HepG2 (cell line): ENCODE data around the gene GARIN5A. TPM values are rescaled to one million over a fixed set of nuclear protein-coding genes. Genes with fewer than 3 reads are reported as not detected.

ENCODE experiments used
- ATAC-seq: fragments of 200-7000 bp; cut with Tn5 transposase; 3 replicates; pipeline ENCODE4 v1.9.1; 2020; ENCODE audit warnings: mild to moderate bottlenecking, moderate library complexity
- BruUV-seq: library from RNA; stranded (reverse); fragments of 400-500 nt; replicated peaks from 2 replicates; lab custom pipeline; 2021; lab: Mats Ljungman, UMichigan
- CTCF ChIA-PET: fragments of 300-600 bp; formaldehyde crosslinking; extraction: SDS; loops from one replicate; lab custom pipeline; 2021; ENCODE audit warnings: low total read pairs, inconsistent platforms, low intra/inter-chr PET ratio; lab: Yijun Ruan, JAX
- POLR2A ChIA-PET: fragments of 350-600 bp; sonication (Branson Sonifier 250); formaldehyde crosslinking; loops from one replicate; lab custom pipeline; 2020; ENCODE audit warnings: antibody characterized with exemption, inconsistent platforms; lab: Yijun Ruan, JAX
- DNase-seq: peaks from one replicate; pipeline ENCODE4 v3.0.0-alpha.2; 2015; ENCODE audit warnings: low spot score
- FAIRE-seq: peaks from 3 replicates; lab custom pipeline; 2011; peaks lifted over from hg19 to GRCh38; lab: Jason Lieb, UNC
- H2AFZ ChIP-seq: one replicate; pipeline ENCODE4 v1.6.1; 2011; ENCODE audit warnings: low read length, inconsistent platforms
- H3K27ac ChIP-seq: fragments of 300-600 bp; 3 replicates; pipeline ENCODE4 v1.8.0; 2011; ENCODE audit warnings: mixed run types, mild to moderate bottlenecking, mixed read lengths, low read length, inconsistent platforms; ENCODE audit not compliant: insufficient read depth; ENCODE audit errors: extremely low read length
- H3K27me3 ChIP-seq, 2 experiments: fragments of 200-600 bp in 1 of 2; 2 replicates in 1 of 2; 3 replicates in 1 of 2; pipeline versions ENCODE4 v1.6.0 to v1.8.0; 2011; ENCODE audit warnings: low read length in 2 of 2, mild to moderate bottlenecking in 2 of 2, moderate library complexity in 2 of 2, inconsistent platforms in 1 of 2; ENCODE audit not compliant: insufficient read depth in 2 of 2, control insufficient read depth in 1 of 2
- H3K36me3 ChIP-seq, 2 experiments: fragments of 200-600 bp in 1 of 2; replicated peaks in 1 of 2; 2 replicates in 1 of 2; 3 replicates in 1 of 2; pipeline versions ENCODE4 v1.5.1 to v1.8.0; 2011; ENCODE audit warnings: low read length in 2 of 2, inconsistent platforms in 1 of 2; ENCODE audit not compliant: insufficient read depth in 2 of 2, control insufficient read depth in 1 of 2
- H3K4me1 ChIP-seq: 2 replicates; pipeline ENCODE4 v1.5.1; 2012; ENCODE audit warnings: low read length, inconsistent platforms; ENCODE audit not compliant: insufficient read depth
- H3K4me2 ChIP-seq: 2 replicates; pipeline ENCODE4 v1.6.0; 2011; ENCODE audit warnings: low read depth, low read length, inconsistent platforms
- H3K4me3 ChIP-seq, 3 experiments: fragments of 200-600 bp in 1 of 3; sonication (generic), shearing (Covaris generic) in 1 of 3; replicated peaks in 1 of 3; 2 replicates each; pipeline ENCODE4 v1.5.1; 2011 to 2016; ENCODE audit warnings: low read length in 3 of 3, inconsistent platforms in 2 of 3, low read depth in 2 of 3, mild to moderate bottlenecking in 2 of 3, control low read depth in 1 of 3, mixed read lengths in 1 of 3; ENCODE audit not compliant: insufficient read depth in 1 of 3
- H3K79me2 ChIP-seq: one replicate; pipeline ENCODE4 v1.6.1; 2011; ENCODE audit warnings: low read length, inconsistent platforms; ENCODE audit not compliant: insufficient read depth
- H3K9ac ChIP-seq: 2 replicates; pipeline ENCODE4 v1.6.0; 2011; ENCODE audit warnings: mild to moderate bottlenecking, low read depth, low read length, inconsistent platforms; ENCODE audit not compliant: insufficient read depth
- H3K9me3 ChIP-seq: 2 replicates; pipeline ENCODE4 v1.5.1; 2012; ENCODE audit warnings: mild to moderate bottlenecking, low read length
- H4K20me1 ChIP-seq: 2 replicates; pipeline ENCODE4 v1.6.0; 2011; ENCODE audit warnings: inconsistent platforms, mild to moderate bottlenecking, low read length, moderate library complexity; ENCODE audit not compliant: insufficient read depth
- DDIT3 ChIP-seq: sonication (generic); formaldehyde crosslinking; IDR thresholded peaks from 2 replicates; pipeline ENCODE4 v1.4.0; 2020; ENCODE audit warnings: mild to moderate bottlenecking, missing genetic modification reagents
- GLI4 ChIP-seq: sonication (generic); formaldehyde crosslinking; IDR thresholded peaks from 2 replicates; pipeline ENCODE4 v1.5.1; 2020; ENCODE audit warnings: missing genetic modification reagents, mild to moderate bottlenecking, moderate library complexity, borderline replicate concordance
- GTF2F1 ChIP-seq: fragments of 150-350 bp; IDR thresholded peaks from 2 replicates; pipeline ENCODE4 v1.6.1; 2014; ENCODE audit warnings: low read length
- KDM1A ChIP-seq: IDR thresholded peaks from 2 replicates; pipeline ENCODE4 v1.6.1; 2016; ENCODE audit warnings: missing compliant biosample characterization
- LBX2 ChIP-seq: sonication (generic); formaldehyde crosslinking; IDR thresholded peaks from 2 replicates; pipeline ENCODE4 v1.5.0; 2020; ENCODE audit warnings: missing genetic modification reagents, mild to moderate bottlenecking, borderline replicate concordance
- SP5 ChIP-seq: IDR thresholded peaks from 2 replicates; pipeline ENCODE4 v1.6.1; 2016; ENCODE audit warnings: low read depth, borderline replicate concordance
- ZBTB25 ChIP-seq: IDR thresholded peaks from 2 replicates; pipeline ENCODE4 v1.6.1; 2018; ENCODE audit warnings: missing genetic modification reagents
- ZNF747 ChIP-seq: sonication (generic); formaldehyde crosslinking; IDR thresholded peaks from 2 replicates; pipeline ENCODE4 v1.8.1; 2023; ENCODE audit warnings: missing genetic modification reagents, mild to moderate bottlenecking, borderline replicate concordance
- ZNF782 ChIP-seq: sonication (generic); formaldehyde crosslinking; IDR thresholded peaks from 2 replicates; pipeline ENCODE4 v1.4.0; 2020; ENCODE audit warnings: missing genetic modification reagents, mild to moderate bottlenecking, borderline replicate concordance
- WGBS: methylation state at CpG from one replicate; pipeline ENCODE4 v1.1.6; 2017; ENCODE audit warnings: low lambda C conversion rate; 5-methylcytosine and 5-hydroxymethylcytosine counted together
- in situ Hi-C: cut with HindIII; loops from 2 replicates; pipeline ENCODE4 v1.10.0; 2017; ENCODE audit warnings: low pct_unique_long_range_greater_than_20kb; ENCODE audit not compliant: extremely low pct_ligation_motif_present
- intact Hi-C: fragments of 100-400 bp; cut with micrococcal nuclease; formaldehyde crosslinking; loops from one replicate; pipeline ENCODE4 v1.10.0; 2022; ENCODE audit not compliant: unreplicated experiment
- polyA plus RNA-seq, 8 experiments: library from polyadenylated mRNA; depleted of rRNA in 3 of 8; stranded (reverse) in 7 of 8; unstranded in 1 of 8; fragments of >200 nt; fragmentation: Illumina TruSeq in 4 of 8; extraction: Trizol in 4 of 8; gene quantifications; 2 replicates each; pipeline versions ENCODE4 v1.2.1 to v1.2.3, GENCODE V29; 2011 to 2016; ENCODE audit warnings: low read depth in 4 of 8, missing spikeins in 1 of 8, mixed read lengths in 1 of 8; ENCODE audit not compliant: insufficient read depth in 1 of 8
- total RNA-seq, 5 experiments: library from RNA; depleted of rRNA; stranded (reverse); fragments of >200 nt; fragmentation: Illumina TruSeq; extraction: Trizol; gene quantifications; 2 replicates each; pipeline ENCODE4 v1.2.3, GENCODE V29; 2016; ENCODE audit warnings: low read depth in 1 of 5

Gene GARIN5A
- total and polyA plus RNA-seq, 2 of the 13 experiments (the other 11 are each of a cell fraction or from before 2014, with no cell fraction given), result not detected

GRCh38 chr19:50437862-50438449 lies 38.7 kb downstream of the GARIN5A start:
- no peak overlapping the region for H3K9ac ChIP-seq
- ChIA-PET CTCF (no interaction called here), POLR2A (no interaction called here)
- no peaks in the 10 kb centered on the region; the same call in 1 of the 2 replicates for H3K4me1 ChIP-seq
- H2AFZ ChIP-seq, result no peak overlapping the region
- in situ Hi-C loops, result no loop called here
- WGBS, result 24% methylated on average over 5 of the region's 5 CpGs
- no peaks in the 10 kb centered on the region for H3K79me2 ChIP-seq
- intact Hi-C loops, result no loop called here
- ATAC-seq, result no peak
- H3K36me3 ChIP-seq, result no peaks in the 10 kb centered on the region
- no peak overlapping the region for H3K4me3 ChIP-seq
- FAIRE-seq, result no peak
- H3K9me3 ChIP-seq, result no peaks in the 10 kb centered on the region
- DNase-seq, result no peak
- no peak for TF ChIP-seq ZBTB25 (CRISPR knock-in tag)
- no peak for TF ChIP-seq SP5 (CRISPR knock-in tag)
- no peak for TF ChIP-seq KDM1A (CRISPR knock-in tag)
- TF ChIP-seq LBX2 (CRISPR knock-in tag), result no peak
- no peak for TF ChIP-seq ZNF747
- H3K27ac ChIP-seq, result no peak overlapping the region
- H4K20me1 ChIP-seq, result no peaks in the 10 kb centered on the region
- no peak overlapping the region for H3K4me2 ChIP-seq
- H3K27me3 ChIP-seq, result peaks cover 5 to 17% of the 10 kb centered on the region in 2 experiments; a peak in 4 of 5 replicates
- no TSS peak for BruUV-seq

GRCh38 chr19:50435627-50436026 lies 41.0 kb downstream of the GARIN5A start:
- Histone ChIP-seq H3K4me1 (peaks cover 9% of the 10 kb centered on the region), H3K79me2 (no peaks in the 10 kb centered on the region), H3K9me3 (no peaks in the 10 kb centered on the region), H3K36me3 (no peaks in the 10 kb centered on the region), H2AFZ (no peak overlapping the region), H3K4me2 (no peak overlapping the region), H3K27ac (no peak overlapping the region), H3K4me3 (no peak overlapping the region), H3K27me3 (peaks cover 9 to 28% of the 10 kb centered on the region in 2 experiments; a peak in 4 of 5 replicates), H4K20me1 (no peaks in the 10 kb centered on the region), H3K9ac (no peak overlapping the region)
- POLR2A ChIA-PET, result no interaction called here
- no peak for TF ChIP-seq GLI4
- no peak for TF ChIP-seq GTF2F1
- no peak for TF ChIP-seq ZNF782 (CRISPR knock-in tag)
- TF ChIP-seq DDIT3 (CRISPR knock-in tag), result no peak
- no peak for ATAC-seq
- no peak for DNase-seq
- intact Hi-C loops, result no loop called here
- FAIRE-seq, result no peak
- WGBS, result 35% methylated on average over 6 of the region's 12 CpGs
- in situ Hi-C loops, result no loop called here
- CTCF ChIA-PET, result no interaction called here
- no TSS peak for BruUV-seq
